OCI-LY7 (cell line): ENCODE measurements around the gene AR.

Experiments
- CTCF ChIP-seq: fragments of 200-600 bp; sonication (generic); conservative IDR thresholded peaks from 2 replicates; pipeline ENCODE4 v1.5.1; 2014; ENCODE audit warnings: mild to moderate bottlenecking, antibody characterized with exemption, low read length, moderate library complexity, mixed read lengths
- EZH2phosphoT487 ChIP-seq: fragments of 200-600 bp; sonication (generic); IDR thresholded peaks from 2 replicates; pipeline ENCODE4 v1.6.1; 2018; ENCODE audit warnings: low read depth, borderline replicate concordance, mild to moderate bottlenecking, mixed run types, antibody characterized with exemption, low read length, moderate library complexity, mixed read lengths

DNA sequence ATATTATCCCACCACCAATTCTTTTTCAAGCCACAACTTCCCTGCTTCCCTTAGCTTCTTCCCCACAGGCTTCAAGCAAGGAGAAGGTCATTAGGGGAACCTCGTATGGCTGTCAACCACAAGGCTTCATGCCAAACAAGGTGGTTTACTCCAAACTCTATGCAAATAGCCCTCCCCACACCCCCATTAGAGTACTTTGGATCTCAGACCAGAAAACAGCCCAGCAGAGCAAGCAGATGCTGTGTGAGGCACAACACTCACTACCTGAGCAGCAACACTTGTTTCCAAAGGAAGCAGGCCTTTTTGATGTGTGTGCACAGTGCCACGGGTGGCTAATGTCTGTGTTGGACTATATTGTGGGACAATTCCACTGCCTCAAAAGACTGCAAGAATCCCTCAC lies 189.0 kb downstream of the AR start:
- no peak for TF ChIP-seq CTCF
- no peak for TF ChIP-seq EZH2phosphoT487
